ENCODE results near the gene SNX13. TPM values are rescaled to one million over a fixed set of nuclear protein-coding genes. Genes with fewer than 3 reads are reported as not detected.

SNX13 gene
- total and polyA plus RNA-seq, 2 experiments from 2014 or later, result 7.5 to 42.7 TPM

DNA sequence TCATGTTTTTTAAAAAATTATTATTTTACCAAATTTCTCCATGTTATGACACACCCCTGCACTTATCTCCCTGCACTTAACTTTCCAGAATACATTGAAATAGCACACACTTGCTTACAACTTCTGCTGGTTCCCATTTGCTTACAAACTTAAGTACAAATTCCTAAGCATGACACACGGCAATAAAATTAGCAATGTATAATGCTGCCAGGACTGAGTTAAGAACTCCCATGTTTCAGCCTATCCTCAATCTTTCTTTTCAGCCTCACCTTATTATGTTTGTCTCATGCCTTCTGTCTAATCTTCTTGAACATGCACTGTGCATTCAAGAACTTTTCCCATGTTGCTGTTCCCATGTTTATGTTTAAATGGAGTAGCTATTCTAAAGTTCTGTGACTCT, 46.6 kb upstream of the SNX13 start:
- Mint-ChIP-seq H3K9me3 (no peaks in the 10 kb centered on the region), H3K27ac (no peak overlapping the region), H3K4me1 (peaks cover 2% of the 10 kb centered on the region; the same call in 2 of the 3 replicates), H3K36me3 (ENCODE audit: low read depth) (no peaks in the 10 kb centered on the region), H3K4me3 (no peak overlapping the region), H3K27me3 (ENCODE audit: insufficient read depth, low read depth, poor library complexity) (no peaks in the 10 kb centered on the region)
- no peaks in the 10 kb centered on the region for H3K27me3 ChIP-seq (ENCODE audit: insufficient read depth)
- no peaks in the 10 kb centered on the region for H4K20me1 ChIP-seq (replicated peaks; ENCODE audit: insufficient read depth)
- H3K36me3 ChIP-seq (ENCODE audit: insufficient read depth), result no peaks in the 10 kb centered on the region
- H3K79me2 ChIP-seq (replicated peaks; ENCODE audit: insufficient read depth), result no peaks in the 10 kb centered on the region
- no peaks in the 10 kb centered on the region for H3K4me1 ChIP-seq (ENCODE audit: insufficient read depth)
- DNase-seq (ENCODE audit: low spot score) (no peak), ATAC-seq (no peak)
- no peaks in the 10 kb centered on the region; the same call in 1 of the 2 replicates for H3K9me2 ChIP-seq (ENCODE audit: insufficient read depth)
- TF ChIP-seq, protein P1, sequence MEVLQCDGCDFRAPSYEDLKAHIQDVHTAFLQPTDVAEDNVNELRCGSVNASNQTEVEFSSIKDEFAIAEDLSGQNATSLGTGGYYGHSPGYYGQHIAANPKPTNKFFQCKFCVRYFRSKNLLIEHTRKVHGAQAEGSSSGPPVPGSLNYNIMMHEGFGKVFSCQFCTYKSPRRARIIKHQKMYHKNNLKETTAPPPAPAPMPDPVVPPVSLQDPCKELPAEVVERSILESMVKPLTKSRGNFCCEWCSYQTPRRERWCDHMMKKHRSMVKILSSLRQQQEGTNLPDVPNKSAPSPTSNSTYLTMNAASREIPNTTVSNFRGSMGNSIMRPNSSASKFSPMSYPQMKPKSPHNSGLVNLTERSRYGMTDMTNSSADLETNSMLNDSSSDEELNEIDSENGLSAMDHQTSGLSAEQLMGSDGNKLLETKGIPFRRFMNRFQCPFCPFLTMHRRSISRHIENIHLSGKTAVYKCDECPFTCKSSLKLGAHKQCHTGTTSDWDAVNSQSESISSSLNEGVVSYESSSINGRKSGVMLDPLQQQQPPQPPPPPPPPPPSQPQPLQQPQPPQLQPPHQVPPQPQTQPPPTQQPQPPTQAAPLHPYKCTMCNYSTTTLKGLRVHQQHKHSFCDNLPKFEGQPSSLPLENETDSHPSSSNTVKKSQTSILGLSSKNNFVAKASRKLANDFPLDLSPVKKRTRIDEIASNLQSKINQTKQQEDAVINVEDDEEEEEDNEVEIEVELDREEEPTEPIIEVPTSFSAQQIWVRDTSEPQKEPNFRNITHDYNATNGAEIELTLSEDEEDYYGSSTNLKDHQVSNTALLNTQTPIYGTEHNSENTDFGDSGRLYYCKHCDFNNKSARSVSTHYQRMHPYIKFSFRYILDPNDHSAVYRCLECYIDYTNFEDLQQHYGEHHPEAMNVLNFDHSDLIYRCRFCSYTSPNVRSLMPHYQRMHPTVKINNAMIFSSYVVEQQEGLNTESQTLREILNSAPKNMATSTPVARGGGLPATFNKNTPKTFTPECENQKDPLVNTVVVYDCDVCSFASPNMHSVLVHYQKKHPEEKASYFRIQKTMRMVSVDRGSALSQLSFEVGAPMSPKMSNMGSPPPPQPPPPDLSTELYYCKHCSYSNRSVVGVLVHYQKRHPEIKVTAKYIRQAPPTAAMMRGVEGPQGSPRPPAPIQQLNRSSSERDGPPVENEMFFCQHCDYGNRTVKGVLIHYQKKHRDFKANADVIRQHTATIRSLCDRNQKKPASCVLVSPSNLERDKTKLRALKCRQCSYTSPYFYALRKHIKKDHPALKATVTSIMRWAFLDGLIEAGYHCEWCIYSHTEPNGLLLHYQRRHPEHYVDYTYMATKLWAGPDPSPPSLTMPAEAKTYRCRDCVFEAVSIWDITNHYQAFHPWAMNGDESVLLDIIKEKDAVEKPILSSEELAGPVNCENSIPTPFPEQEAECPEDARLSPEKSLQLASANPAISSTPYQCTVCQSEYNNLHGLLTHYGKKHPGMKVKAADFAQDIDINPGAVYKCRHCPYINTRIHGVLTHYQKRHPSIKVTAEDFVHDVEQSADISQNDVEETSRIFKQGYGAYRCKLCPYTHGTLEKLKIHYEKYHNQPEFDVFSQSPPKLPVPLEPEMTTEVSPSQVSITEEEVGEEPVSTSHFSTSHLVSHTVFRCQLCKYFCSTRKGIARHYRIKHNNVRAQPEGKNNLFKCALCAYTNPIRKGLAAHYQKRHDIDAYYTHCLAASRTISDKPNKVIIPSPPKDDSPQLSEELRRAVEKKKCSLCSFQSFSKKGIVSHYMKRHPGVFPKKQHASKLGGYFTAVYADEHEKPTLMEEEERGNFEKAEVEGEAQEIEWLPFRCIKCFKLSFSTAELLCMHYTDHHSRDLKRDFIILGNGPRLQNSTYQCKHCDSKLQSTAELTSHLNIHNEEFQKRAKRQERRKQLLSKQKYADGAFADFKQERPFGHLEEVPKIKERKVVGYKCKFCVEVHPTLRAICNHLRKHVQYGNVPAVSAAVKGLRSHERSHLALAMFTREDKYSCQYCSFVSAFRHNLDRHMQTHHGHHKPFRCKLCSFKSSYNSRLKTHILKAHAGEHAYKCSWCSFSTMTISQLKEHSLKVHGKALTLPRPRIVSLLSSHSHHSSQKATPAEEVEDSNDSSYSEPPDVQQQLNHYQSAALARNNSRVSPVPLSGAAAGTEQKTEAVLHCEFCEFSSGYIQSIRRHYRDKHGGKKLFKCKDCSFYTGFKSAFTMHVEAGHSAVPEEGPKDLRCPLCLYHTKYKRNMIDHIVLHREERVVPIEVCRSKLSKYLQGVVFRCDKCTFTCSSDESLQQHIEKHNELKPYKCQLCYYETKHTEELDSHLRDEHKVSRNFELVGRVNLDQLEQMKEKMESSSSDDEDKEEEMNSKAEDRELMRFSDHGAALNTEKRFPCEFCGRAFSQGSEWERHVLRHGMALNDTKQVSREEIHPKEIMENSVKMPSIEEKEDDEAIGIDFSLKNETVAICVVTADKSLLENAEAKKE (CRISPR knock-in tag; IDR thresholded peaks at IDR 0.05), result no peak
- TF ChIP-seq, protein P2, sequence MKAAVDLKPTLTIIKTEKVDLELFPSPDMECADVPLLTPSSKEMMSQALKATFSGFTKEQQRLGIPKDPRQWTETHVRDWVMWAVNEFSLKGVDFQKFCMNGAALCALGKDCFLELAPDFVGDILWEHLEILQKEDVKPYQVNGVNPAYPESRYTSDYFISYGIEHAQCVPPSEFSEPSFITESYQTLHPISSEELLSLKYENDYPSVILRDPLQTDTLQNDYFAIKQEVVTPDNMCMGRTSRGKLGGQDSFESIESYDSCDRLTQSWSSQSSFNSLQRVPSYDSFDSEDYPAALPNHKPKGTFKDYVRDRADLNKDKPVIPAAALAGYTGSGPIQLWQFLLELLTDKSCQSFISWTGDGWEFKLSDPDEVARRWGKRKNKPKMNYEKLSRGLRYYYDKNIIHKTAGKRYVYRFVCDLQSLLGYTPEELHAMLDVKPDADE (IDR thresholded peaks at IDR 0.05), result no peak
- no peak for TF ChIP-seq POLR2AphosphoS5 (IDR thresholded peaks at IDR 0.05; ENCODE audit: low read depth)
- TF ChIP-seq STAT1 (IDR thresholded peaks at IDR 0.05; ENCODE audit: unreplicated experiment), result no peak
- TF ChIP-seq, protein P3, sequence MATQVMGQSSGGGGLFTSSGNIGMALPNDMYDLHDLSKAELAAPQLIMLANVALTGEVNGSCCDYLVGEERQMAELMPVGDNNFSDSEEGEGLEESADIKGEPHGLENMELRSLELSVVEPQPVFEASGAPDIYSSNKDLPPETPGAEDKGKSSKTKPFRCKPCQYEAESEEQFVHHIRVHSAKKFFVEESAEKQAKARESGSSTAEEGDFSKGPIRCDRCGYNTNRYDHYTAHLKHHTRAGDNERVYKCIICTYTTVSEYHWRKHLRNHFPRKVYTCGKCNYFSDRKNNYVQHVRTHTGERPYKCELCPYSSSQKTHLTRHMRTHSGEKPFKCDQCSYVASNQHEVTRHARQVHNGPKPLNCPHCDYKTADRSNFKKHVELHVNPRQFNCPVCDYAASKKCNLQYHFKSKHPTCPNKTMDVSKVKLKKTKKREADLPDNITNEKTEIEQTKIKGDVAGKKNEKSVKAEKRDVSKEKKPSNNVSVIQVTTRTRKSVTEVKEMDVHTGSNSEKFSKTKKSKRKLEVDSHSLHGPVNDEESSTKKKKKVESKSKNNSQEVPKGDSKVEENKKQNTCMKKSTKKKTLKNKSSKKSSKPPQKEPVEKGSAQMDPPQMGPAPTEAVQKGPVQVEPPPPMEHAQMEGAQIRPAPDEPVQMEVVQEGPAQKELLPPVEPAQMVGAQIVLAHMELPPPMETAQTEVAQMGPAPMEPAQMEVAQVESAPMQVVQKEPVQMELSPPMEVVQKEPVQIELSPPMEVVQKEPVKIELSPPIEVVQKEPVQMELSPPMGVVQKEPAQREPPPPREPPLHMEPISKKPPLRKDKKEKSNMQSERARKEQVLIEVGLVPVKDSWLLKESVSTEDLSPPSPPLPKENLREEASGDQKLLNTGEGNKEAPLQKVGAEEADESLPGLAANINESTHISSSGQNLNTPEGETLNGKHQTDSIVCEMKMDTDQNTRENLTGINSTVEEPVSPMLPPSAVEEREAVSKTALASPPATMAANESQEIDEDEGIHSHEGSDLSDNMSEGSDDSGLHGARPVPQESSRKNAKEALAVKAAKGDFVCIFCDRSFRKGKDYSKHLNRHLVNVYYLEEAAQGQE (IDR thresholded peaks at IDR 0.05; ENCODE audit: unreplicated experiment), result no peak
- TF ChIP-seq NANOG (IDR thresholded peaks at IDR 0.05; ENCODE audit: borderline replicate concordance), result no peak
- no peak for TF ChIP-seq EZH2phosphoT487 (IDR thresholded peaks at IDR 0.05; ENCODE audit: unreplicated experiment)
- no peak for TF ChIP-seq EZH2 (IDR thresholded peaks at IDR 0.05; ENCODE audit: low read depth, unreplicated experiment)
- TF ChIP-seq CREB1 (CRISPR knock-in tag; IDR thresholded peaks at IDR 0.05; ENCODE audit: low read depth), result no peak
- no peak for TF ChIP-seq ZNF331 (CRISPR knock-in tag; IDR thresholded peaks at IDR 0.05; ENCODE audit: low read depth)
- TF ChIP-seq ZNF114 (CRISPR knock-in tag; IDR thresholded peaks at IDR 0.05), result no peak
- TF ChIP-seq, protein P4, sequence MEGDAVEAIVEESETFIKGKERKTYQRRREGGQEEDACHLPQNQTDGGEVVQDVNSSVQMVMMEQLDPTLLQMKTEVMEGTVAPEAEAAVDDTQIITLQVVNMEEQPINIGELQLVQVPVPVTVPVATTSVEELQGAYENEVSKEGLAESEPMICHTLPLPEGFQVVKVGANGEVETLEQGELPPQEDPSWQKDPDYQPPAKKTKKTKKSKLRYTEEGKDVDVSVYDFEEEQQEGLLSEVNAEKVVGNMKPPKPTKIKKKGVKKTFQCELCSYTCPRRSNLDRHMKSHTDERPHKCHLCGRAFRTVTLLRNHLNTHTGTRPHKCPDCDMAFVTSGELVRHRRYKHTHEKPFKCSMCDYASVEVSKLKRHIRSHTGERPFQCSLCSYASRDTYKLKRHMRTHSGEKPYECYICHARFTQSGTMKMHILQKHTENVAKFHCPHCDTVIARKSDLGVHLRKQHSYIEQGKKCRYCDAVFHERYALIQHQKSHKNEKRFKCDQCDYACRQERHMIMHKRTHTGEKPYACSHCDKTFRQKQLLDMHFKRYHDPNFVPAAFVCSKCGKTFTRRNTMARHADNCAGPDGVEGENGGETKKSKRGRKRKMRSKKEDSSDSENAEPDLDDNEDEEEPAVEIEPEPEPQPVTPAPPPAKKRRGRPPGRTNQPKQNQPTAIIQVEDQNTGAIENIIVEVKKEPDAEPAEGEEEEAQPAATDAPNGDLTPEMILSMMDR (conservative IDR thresholded peaks at IDR 0.05; ENCODE audit: low read depth in 2 of 2), result no peak
- no peak for TF ChIP-seq JUNB (IDR thresholded peaks at IDR 0.05; ENCODE audit: unreplicated experiment)
- H3K4me3 ChIP-seq, result no peak overlapping the region
- peak overlapping the region; percentile 44; the same call in 1 of the 2 replicates for H2AFZ ChIP-seq
- no peak overlapping the region for H3K4me2 ChIP-seq
- H3F3A ChIP-seq (replicated peaks; ENCODE audit: low read depth), result no peaks in the 10 kb centered on the region
- H3K27ac ChIP-seq (ENCODE audit: low read depth), result no peak overlapping the region

All from GM23338 (cell line).